HFF-Myc (cell line): ENCODE data around the gene FCRL5.
A peak's percentile ranks its signal among the peaks of the same experiment; 100 is the strongest.

Source experiments
- DNase-seq: peaks from one replicate; pipeline ENCODE4 v3.0.0-alpha.2; 2011; ENCODE audit warnings: low read depth; ENCODE audit errors: extremely low read depth
- H3K4me3 ChIP-seq: replicated peaks from 2 replicates; pipeline ENCODE4 v1.5.1; 2011; ENCODE audit warnings: low read depth, mild to moderate bottlenecking, control low read depth, low read length
- TF ChIP-seq, protein P1 (sequence below): IDR thresholded peaks from 2 replicates; pipeline ENCODE4 v1.5.1; 2012; ENCODE audit warnings: mild to moderate bottlenecking, low read depth, low read length, control low read depth; ENCODE audit errors: missing control alignments

The FCRL5 gene

DNA sequence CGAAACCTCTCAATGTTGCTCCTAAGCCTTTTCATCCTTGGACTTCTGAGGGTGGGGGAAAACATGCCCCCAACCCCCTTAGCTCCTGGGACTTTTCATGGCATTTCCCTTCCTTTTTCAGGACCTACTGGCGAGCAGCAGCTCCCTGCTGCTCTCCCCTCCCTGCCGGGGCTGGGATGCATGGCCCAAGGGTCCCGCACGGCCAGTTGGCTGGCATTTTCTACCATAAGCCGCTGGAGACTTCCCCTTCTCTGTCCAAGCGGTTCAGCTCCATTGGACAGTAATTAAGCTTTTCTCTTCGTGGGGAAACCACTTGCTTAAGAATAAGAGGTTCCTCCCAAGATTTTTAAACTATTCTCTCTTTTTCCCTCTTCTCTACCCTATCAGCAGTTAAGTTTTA, 52.8 kb downstream of the FCRL5 start:
- TF ChIP-seq, protein P1, sequence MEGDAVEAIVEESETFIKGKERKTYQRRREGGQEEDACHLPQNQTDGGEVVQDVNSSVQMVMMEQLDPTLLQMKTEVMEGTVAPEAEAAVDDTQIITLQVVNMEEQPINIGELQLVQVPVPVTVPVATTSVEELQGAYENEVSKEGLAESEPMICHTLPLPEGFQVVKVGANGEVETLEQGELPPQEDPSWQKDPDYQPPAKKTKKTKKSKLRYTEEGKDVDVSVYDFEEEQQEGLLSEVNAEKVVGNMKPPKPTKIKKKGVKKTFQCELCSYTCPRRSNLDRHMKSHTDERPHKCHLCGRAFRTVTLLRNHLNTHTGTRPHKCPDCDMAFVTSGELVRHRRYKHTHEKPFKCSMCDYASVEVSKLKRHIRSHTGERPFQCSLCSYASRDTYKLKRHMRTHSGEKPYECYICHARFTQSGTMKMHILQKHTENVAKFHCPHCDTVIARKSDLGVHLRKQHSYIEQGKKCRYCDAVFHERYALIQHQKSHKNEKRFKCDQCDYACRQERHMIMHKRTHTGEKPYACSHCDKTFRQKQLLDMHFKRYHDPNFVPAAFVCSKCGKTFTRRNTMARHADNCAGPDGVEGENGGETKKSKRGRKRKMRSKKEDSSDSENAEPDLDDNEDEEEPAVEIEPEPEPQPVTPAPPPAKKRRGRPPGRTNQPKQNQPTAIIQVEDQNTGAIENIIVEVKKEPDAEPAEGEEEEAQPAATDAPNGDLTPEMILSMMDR = no peak
- no peak overlapping the region for H3K4me3 ChIP-seq

DNA sequence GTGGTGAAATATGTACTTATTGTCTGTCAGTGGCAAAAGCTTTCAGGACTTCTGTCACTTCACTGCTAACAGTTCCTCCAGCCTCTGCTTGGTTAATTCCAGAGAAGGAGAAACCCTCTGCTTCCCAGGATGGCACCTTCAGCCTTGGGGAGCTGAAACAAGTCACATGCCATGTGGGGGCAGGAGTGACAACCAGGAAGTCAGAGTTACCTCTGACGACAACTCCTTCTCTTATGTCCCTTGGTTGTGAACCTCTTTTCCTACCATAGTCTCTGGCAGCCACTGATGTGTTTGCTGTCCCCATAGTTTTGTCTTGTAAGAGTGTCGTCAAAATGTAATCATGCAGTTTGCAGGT, 53.6 kb downstream of the FCRL5 start:
- DNase-seq = no peak
- TF ChIP-seq, protein P1 = no peak
- H3K4me3 ChIP-seq = no peak overlapping the region

More for the DNA sequence above, 52.8 kb downstream of the FCRL5 start:
- no peak for DNase-seq

DNA sequence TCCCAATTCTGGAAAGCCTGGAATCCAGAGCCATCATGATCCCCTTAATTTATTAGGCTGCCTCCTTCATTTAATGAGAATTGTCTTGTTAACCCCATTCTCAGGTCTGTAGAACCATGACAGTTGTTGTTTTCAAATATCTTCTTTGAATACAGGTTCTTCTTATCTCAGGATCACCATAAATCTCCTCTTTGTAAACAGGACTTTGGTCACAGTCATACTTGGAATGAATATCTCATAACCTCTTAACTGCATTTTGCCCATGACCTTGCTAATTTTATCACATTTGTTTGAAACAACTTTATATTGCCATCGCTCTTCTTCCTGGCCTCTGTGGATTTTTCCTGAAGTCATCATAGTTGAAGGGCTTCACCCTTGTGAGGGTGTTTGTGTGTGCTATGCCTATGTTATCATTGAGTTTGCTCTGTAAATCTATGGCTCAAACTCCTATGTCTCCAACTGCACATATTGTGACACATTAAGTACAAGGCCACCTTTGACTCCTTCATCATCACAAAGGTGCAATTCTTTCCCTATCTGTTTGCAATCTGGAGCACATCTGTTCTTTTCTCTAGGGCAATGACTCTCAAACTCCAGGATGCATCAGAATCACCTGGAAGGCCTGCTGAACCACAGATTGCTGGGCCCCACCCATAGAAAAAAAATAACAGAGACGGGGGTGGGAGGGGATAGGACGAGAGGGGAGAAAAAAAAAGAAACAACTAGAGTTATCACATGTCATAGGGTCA, 54.2 kb downstream of the FCRL5 start:
- no peak for DNase-seq
- TF ChIP-seq, protein P1 = no peak
- H3K4me3 ChIP-seq = no peak overlapping the region

DNA sequence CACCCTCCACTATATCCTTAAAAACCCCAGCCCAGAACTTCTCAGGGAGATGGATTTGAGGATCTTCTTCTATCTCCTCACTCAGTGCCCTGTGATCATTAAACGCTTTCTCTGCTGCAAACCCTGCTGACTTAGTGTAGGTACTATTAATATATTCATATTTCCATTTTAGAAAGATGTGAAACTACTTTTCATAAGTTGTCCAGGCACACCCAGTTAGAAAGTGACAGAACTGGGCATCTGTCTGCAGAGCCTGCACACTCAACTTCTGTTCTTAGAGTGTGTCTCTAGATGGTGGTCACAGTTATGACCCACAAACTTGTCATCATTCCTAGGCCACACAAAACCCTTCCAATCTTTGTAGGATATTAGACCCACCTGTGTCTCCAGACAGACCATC, 55.0 kb downstream of the FCRL5 start:
- no peak for DNase-seq
- no peak overlapping the region for H3K4me3 ChIP-seq
- TF ChIP-seq, protein P1 = no peak

DNA sequence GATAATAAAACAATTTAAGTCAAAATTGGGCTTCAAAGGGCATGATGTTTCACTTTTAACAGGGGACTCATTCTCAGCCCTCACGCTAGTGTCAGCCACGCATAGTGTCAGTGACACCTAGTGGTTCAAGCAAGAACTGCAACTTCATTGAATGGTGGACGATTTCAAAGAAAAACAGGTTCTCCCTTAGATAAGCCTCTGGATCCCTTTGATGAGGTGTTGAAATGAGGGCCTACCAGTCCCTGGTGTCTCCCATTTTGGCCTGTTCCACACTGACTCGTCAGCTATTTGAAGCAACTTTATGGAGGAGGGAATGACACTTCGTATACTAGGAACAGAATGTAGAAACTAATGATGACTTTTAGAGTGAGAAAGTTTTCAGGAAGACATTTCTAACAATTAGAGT, 56.2 kb downstream of the FCRL5 start:
- DNase-seq = peak; percentile 10
- TF ChIP-seq, protein P1 = peak; percentile 86
- no peak overlapping the region for H3K4me3 ChIP-seq

DNA sequence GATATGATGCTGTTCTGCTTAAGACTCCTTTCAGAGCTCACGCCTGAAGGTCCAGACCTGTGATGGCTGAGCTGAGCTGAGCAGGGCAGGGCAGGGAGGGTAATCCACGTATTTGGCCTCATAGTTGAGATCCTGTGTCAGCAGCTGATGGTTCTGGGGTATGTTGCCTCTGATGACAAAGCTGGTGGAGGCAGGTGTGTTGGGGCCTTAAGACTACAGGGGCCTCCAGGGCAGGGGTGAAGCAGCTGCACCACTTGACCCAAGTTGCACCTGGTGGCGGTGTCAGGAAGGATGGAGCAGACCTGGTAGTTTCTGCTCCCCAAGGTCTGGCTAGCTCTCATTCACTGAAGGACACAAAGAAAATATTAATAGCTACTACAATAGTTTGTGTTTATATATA, 57.0 kb downstream of the FCRL5 start:
- H3K4me3 ChIP-seq = no peak overlapping the region
- TF ChIP-seq, protein P1 = no peak
- DNase-seq = no peak

DNA sequence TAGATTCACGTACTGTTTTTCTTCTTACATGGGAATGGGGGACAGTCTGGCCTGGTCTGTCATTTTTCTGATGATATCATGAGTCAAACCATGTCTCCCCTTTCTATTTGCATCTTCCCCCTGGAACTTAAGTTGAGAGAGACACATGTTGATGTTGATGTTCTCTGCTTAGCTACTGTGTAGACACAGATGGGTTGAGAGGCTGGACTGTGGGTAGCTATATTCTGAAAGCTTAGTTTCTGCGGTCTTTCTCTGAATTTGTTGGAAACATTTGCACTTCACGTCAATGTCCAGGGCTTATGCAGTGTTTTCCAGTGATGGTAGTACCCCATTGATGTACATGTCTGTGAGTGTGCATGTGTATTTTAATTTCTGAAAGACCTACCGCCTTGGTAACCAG, 58.2 kb downstream of the FCRL5 start:
- no peak for DNase-seq

More for the DNA sequence above, 58.2 kb downstream of the FCRL5 start:
- H3K4me3 ChIP-seq = no peak overlapping the region
- TF ChIP-seq, protein P1 = no peak
